ENCODE results near the gene BIN1. TPM values are rescaled to one million over a fixed set of nuclear protein-coding genes. Genes with fewer than 3 reads are reported as not detected.

The BIN1 gene
- total and polyA plus RNA-seq, 2 of the 4 experiments (the other 2 are of a cell fraction), result 18.1 to 25.7 TPM

DNA sequence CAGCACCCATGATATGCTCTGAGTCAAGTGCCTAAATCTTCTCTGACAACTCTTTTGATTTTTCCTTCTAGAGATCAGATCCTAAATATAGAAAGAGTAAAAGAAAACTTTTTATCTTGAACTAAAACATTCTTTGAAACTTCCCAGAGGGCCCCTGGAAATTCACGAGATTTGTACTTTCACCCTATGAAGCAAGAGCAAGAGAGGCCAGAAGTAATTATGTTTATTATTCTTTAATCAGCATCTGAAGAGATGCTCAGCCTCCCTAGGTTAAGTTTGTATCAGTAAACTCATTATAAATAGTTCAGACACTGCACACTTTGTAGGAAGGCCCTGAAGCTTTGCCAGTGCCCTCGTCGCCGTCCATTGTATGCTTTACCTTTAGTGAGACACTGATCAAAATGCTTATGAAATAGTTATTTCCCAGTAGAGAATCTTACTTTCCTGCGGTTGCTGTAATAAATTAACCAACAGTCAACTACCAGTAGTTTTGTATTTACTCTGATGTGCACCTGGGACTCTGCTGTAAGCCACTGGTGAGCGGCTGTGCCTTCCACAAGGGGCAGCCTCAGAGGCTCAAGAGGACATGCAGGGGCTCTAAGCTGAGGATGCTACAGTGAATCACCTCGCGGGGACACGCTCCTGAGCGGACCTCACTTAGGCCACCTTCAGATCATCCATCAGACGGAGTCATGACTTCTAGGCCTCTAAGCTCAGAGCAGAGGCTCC, 71.9 kb downstream of the BIN1 start:
- Histone ChIP-seq H2AK9ac (replicated peaks; ENCODE audit: low read depth, low read length, poor library complexity) (no peak overlapping the region), H3K14ac (replicated peaks; ENCODE audit: low read depth, low read length) (no peak overlapping the region), H3K9ac (ENCODE audit: low read depth, low read length) (no peak overlapping the region), H3K9me3 (ENCODE audit: control insufficient read depth, insufficient read depth, low read length) (no peaks in the 10 kb centered on the region), H3K27me3 (ENCODE audit: control insufficient read depth, insufficient read depth, low read length) (no peaks in the 10 kb centered on the region), H4K91ac (ENCODE audit: insufficient read depth, low read depth, low read length) (no peak overlapping the region), H2AFZ (replicated peaks; ENCODE audit: low read length, poor library complexity) (no peak overlapping the region), H3K4me2 (ENCODE audit: low read depth, low read length) (no peak overlapping the region; the same call in 1 of the 2 replicates), H4K5ac (ENCODE audit: low read depth, low read length) (no peak overlapping the region), H2AK5ac (ENCODE audit: low read depth, low read length) (no peak overlapping the region), H3K4me1 (ENCODE audit: control insufficient read depth, insufficient read depth, low read length) (peaks cover 6% of the 10 kb centered on the region; the same call in 1 of the 2 replicates), H3K4me3 (ENCODE audit: insufficient read depth, low read depth, low read length) (no peak overlapping the region), H3K9me1 (ENCODE audit: insufficient read depth, low read length) (peaks cover 9% of the 10 kb centered on the region), H2BK15ac (ENCODE audit: low read depth, low read length) (no peak overlapping the region), H2BK5ac (ENCODE audit: low read depth, low read length, poor library complexity, severe bottlenecking) (no peak overlapping the region), H4K20me1 (ENCODE audit: insufficient read depth, low read length) (no peaks in the 10 kb centered on the region), H3K23ac (ENCODE audit: low read depth, low read length) (no peak overlapping the region), H2BK20ac (ENCODE audit: low read depth, low read length) (0 out of 2 replicates have a peak overlapping the region, but pooled peaks have one; percentile 37), H3K18ac (ENCODE audit: low read depth, low read length) (peak overlapping the region; percentile 34; the same call in 1 of the 2 replicates), H3K4ac (ENCODE audit: low read depth, low read length) (0 out of 2 replicates have a peak overlapping the region, but pooled peaks have one; percentile 30), H4K8ac (ENCODE audit: low read depth in 2 of 2, low read length in 2 of 2) (0 out of 4 replicates have a peak overlapping the region, but pooled peaks of 1 of the 2 experiments have one; percentile 14), H3K36me3 (ENCODE audit: control insufficient read depth, insufficient read depth, low read length) (no peaks in the 10 kb centered on the region), H3K79me1 (ENCODE audit: low read depth in 1 of 2, low read length in 2 of 2) (no peaks in the 10 kb centered on the region), H3K27ac (ENCODE audit: insufficient read depth, low read length) (peak overlapping the region; percentile 36; the same call in 1 of the 2 replicates), H3K56ac (ENCODE audit: extremely low read depth, insufficient read depth, low read length) (no peak overlapping the region), H2BK120ac (ENCODE audit: low read depth, low read length) (no peak overlapping the region)
- no peak for DNase-seq
- ChIA-PET POLR2A (ENCODE audit: unreplicated experiment) (no interaction called here), CTCF (interaction anchor here (1.6 kb wide), 1 partner anchor 15 kb away, joined by 4 read pairs; no protein-coding TSS in a partner anchor)
- no CpG with 5 or more reads among the region's 11 CpGs for WGBS, 2 experiments (ENCODE audit: extremely low coverage in 2 of 2, insufficient read length in 1 of 2)
- no TSS peak for BruUV-seq (replicated peaks)
- TF ChIP-seq RFX5 (IDR thresholded peaks at IDR 0.05; ENCODE audit: low read depth, low read length) (no peak), POLR2A (IDR thresholded peaks at IDR 0.05; ENCODE audit: low read depth, low read length) (no peak)
- intact Hi-C loops (cut with micrococcal nuclease), result no loop called here
- dilution Hi-C loops (cut with HindIII; ENCODE audit: low sequenced_read_pairs, unreplicated experiment), result no loop called here
- in situ Hi-C loops (cut with MboI; ENCODE audit: low sequenced_read_pairs), result no loop called here
- peak; percentile 28 for ATAC-seq (ENCODE audit: low read depth)

All from IMR-90 (cell line).